ENCODE results near the gene USP12. TPM values are rescaled to one million over a fixed set of nuclear protein-coding genes. Genes with fewer than 3 reads are reported as not detected.

USP12 gene
- total RNA-seq, 1 donor from 2014 or later, result 30.5 TPM

GRCh38 chr13:27170516-27171243, 931 bp downstream of the USP12 start:
- Histone ChIP-seq H3K4me1 (ENCODE audit: insufficient read depth, low read length) (peaks cover 17% of the 10 kb centered on the region), H2AFZ (ENCODE audit: low read depth, low read length) (peak overlapping the region; percentile 52), H3K79me2 (ENCODE audit: insufficient read depth, low read length) (peaks cover 53% of the 10 kb centered on the region), H3K4me3 (ENCODE audit: insufficient read depth, low read depth, low read length) (peak overlapping the region; percentile 77), H3K36me3 (ENCODE audit: insufficient read depth, low read length) (no peaks in the 10 kb centered on the region), H3K4me2 (ENCODE audit: low read length) (peak overlapping the region; percentile 88), H3K9me3 (ENCODE audit: insufficient read depth, low read depth, low read length) (no peaks in the 10 kb centered on the region), H4K20me1 (ENCODE audit: insufficient read depth, low read length) (peaks cover 42% of the 10 kb centered on the region), H3K9ac (ENCODE audit: low read length) (peak overlapping the region; percentile 86), H3K27ac (ENCODE audit: low read depth, low read length) (peak overlapping the region; percentile 83), H3K27me3 (ENCODE audit: insufficient read depth, low read length) (no peaks in the 10 kb centered on the region)
- Mint-ChIP-seq H3K36me3 (ENCODE audit: low read depth, unreplicated experiment) (no peaks in the 10 kb centered on the region), H3K27ac (ENCODE audit: unreplicated experiment) (peak overlapping the region; percentile 86), H3K27me3 (ENCODE audit: low read depth, unreplicated experiment) (peaks cover 2% of the 10 kb centered on the region), H3K9me3 (ENCODE audit: unreplicated experiment) (no peaks in the 10 kb centered on the region), H3K4me3 (ENCODE audit: unreplicated experiment) (peak overlapping the region; percentile 99), H3K4me1 (ENCODE audit: low read depth, unreplicated experiment) (peaks cover 22% of the 10 kb centered on the region)
- TF ChIP-seq, protein P1, sequence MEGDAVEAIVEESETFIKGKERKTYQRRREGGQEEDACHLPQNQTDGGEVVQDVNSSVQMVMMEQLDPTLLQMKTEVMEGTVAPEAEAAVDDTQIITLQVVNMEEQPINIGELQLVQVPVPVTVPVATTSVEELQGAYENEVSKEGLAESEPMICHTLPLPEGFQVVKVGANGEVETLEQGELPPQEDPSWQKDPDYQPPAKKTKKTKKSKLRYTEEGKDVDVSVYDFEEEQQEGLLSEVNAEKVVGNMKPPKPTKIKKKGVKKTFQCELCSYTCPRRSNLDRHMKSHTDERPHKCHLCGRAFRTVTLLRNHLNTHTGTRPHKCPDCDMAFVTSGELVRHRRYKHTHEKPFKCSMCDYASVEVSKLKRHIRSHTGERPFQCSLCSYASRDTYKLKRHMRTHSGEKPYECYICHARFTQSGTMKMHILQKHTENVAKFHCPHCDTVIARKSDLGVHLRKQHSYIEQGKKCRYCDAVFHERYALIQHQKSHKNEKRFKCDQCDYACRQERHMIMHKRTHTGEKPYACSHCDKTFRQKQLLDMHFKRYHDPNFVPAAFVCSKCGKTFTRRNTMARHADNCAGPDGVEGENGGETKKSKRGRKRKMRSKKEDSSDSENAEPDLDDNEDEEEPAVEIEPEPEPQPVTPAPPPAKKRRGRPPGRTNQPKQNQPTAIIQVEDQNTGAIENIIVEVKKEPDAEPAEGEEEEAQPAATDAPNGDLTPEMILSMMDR (IDR thresholded peaks at IDR 0.05; ENCODE audit: insufficient read depth, low read depth, low read length), result no peak
- TF ChIP-seq EZH2 (IDR thresholded peaks at IDR 0.05; ENCODE audit: insufficient read depth, low read length), result no peak
- DNase-seq (ENCODE audit: low read depth), result no peak
- FAIRE-seq, result peak; percentile 5

- Histone ChIP-seq H3K9ac (ENCODE audit: low read length) (peak overlapping the region; percentile 86), H3K4me3 (ENCODE audit: insufficient read depth, low read depth, low read length) (peak overlapping the region; percentile 77), H2AFZ (ENCODE audit: low read depth, low read length) (no peak overlapping the region), H4K20me1 (ENCODE audit: insufficient read depth, low read length) (peaks cover 47% of the 10 kb centered on the region), H3K4me2 (ENCODE audit: low read length) (peak overlapping the region; percentile 88), H3K9me3 (ENCODE audit: insufficient read depth, low read depth, low read length) (no peaks in the 10 kb centered on the region), H3K79me2 (ENCODE audit: insufficient read depth, low read length) (peaks cover 58% of the 10 kb centered on the region), H3K36me3 (ENCODE audit: insufficient read depth, low read length) (no peaks in the 10 kb centered on the region), H3K27me3 (ENCODE audit: insufficient read depth, low read length) (no peaks in the 10 kb centered on the region), H3K27ac (ENCODE audit: low read depth, low read length) (peak overlapping the region; percentile 83), H3K4me1 (ENCODE audit: insufficient read depth, low read length) (peaks cover 17% of the 10 kb centered on the region)
- peak overlapping the region; percentile 99 for H3K4me3 Mint-ChIP-seq (ENCODE audit: unreplicated experiment)
- H3K9me3 Mint-ChIP-seq (ENCODE audit: unreplicated experiment), result no peaks in the 10 kb centered on the region
- peaks cover 2% of the 10 kb centered on the region for H3K27me3 Mint-ChIP-seq (ENCODE audit: low read depth, unreplicated experiment)
- FAIRE-seq (no peak), DNase-seq (ENCODE audit: low read depth) (peak; percentile 78)
- H3K4me1 Mint-ChIP-seq (ENCODE audit: low read depth, unreplicated experiment), result peaks cover 22% of the 10 kb centered on the region
- no peaks in the 10 kb centered on the region for H3K36me3 Mint-ChIP-seq (ENCODE audit: low read depth, unreplicated experiment)
- TF ChIP-seq EZH2 (IDR thresholded peaks at IDR 0.05; ENCODE audit: insufficient read depth, low read length), result no peak
- TF ChIP-seq, protein P1 (IDR thresholded peaks at IDR 0.05; ENCODE audit: insufficient read depth, low read depth, low read length), result no peak
- peak overlapping the region; percentile 86 for H3K27ac Mint-ChIP-seq (ENCODE audit: unreplicated experiment)
Observed at GRCh38 chr13:27170221-27170515, 1.4 kb downstream of the USP12 start.

All from astrocyte (in vitro differentiated cells and primary cell).